PC-3 (cell line): ENCODE data around the gene UBR4. TPM values are rescaled to one million over a fixed set of nuclear protein-coding genes. Genes with fewer than 3 reads are reported as not detected.

Experiments
- ATAC-seq: fragments of 200-7000 bp; cut with Tn5 transposase; 2 replicates; pipeline ENCODE4 v1.9.1; 2020; ENCODE audit warnings: mild to moderate bottlenecking, moderate library complexity
- BruUV-seq: library from RNA; stranded (reverse); fragments of 400-500 nt; replicated peaks from 2 replicates; lab custom pipeline; 2021; lab: Mats Ljungman, UMichigan
- CTCF ChIA-PET: fragments of 300-600 bp; sonication (Branson Sonifier 250); formaldehyde crosslinking; loops from one replicate; lab custom pipeline; 2022; ENCODE audit warnings: antibody characterized with exemption; lab: Charles Lee
- POLR2A ChIA-PET: fragments of 300-600 bp; sonication (Branson Sonifier 250); formaldehyde crosslinking; loops from one replicate; lab custom pipeline; 2022; ENCODE audit warnings: antibody characterized with exemption; ENCODE audit not compliant: unreplicated experiment; lab: Charles Lee
- DNase-seq: peaks from one replicate; pipeline ENCODE4 v3.0.0-alpha.2; 2015
- H2AFZ ChIP-seq: fragments of 300-600 bp; sonication (generic); 2 replicates; pipeline ENCODE4 v1.6.0; 2016; ENCODE audit warnings: antibody characterized with exemption, low read length
- H3F3A ChIP-seq: fragments of 300-600 bp; sonication (generic); one replicate; pipeline ENCODE4 v1.6.0; 2017; ENCODE audit warnings: antibody characterized with exemption, low read length, control low read depth, mild to moderate bottlenecking; ENCODE audit not compliant: unreplicated experiment
- H3K27ac ChIP-seq: fragments of 300-600 bp; sonication (generic); 2 replicates; pipeline ENCODE4 v1.5.1; 2016; ENCODE audit warnings: mild to moderate bottlenecking, low read length
- H3K27me3 ChIP-seq: fragments of 300-600 bp; sonication (generic); 2 replicates; pipeline ENCODE4 v1.6.1; 2016; ENCODE audit warnings: low read length, mixed read lengths
- H3K36me3 ChIP-seq: fragments of 300-600 bp; sonication (generic); 2 replicates; pipeline ENCODE4 v1.6.1; 2016; ENCODE audit warnings: low read depth, mixed run types, low read length, mixed read lengths
- H3K4me1 ChIP-seq: fragments of 300-600 bp; sonication (generic); 2 replicates; pipeline ENCODE4 v1.5.1; 2016; ENCODE audit warnings: low read length; ENCODE audit not compliant: insufficient read depth
- H3K4me2 ChIP-seq: fragments of 300-600 bp; sonication (generic); 2 replicates; pipeline ENCODE4 v1.6.0; 2016; ENCODE audit warnings: low read length
- H3K4me3 ChIP-seq: fragments of 300-600 bp; sonication (generic); 2 replicates; pipeline ENCODE4 v1.5.1; 2016; ENCODE audit warnings: mild to moderate bottlenecking, low read length, mixed read lengths
- H3K79me2 ChIP-seq: fragments of 300-600 bp; sonication (generic); 2 replicates; pipeline ENCODE4 v1.6.1; 2017; ENCODE audit warnings: low read length, mixed read lengths
- H3K9ac ChIP-seq: fragments of 300-600 bp; sonication (generic); 2 replicates; pipeline ENCODE4 v1.6.0; 2016; ENCODE audit warnings: mild to moderate bottlenecking, low read length
- H3K9me2 ChIP-seq: fragments of 300-600 bp; sonication (generic); replicated peaks from 2 replicates; pipeline ENCODE4 v1.6.1; 2016; ENCODE audit warnings: mixed run types, low read length, mixed read lengths
- H3K9me3 ChIP-seq: fragments of 300-600 bp; sonication (generic); 2 replicates; pipeline ENCODE4 v1.6.1; 2016; ENCODE audit warnings: low read length, mixed read lengths
- H4K20me1 ChIP-seq: fragments of 300-600 bp; sonication (generic); 2 replicates; pipeline ENCODE4 v1.6.1; 2016; ENCODE audit warnings: low read length, mixed read lengths
- CTCF ChIP-seq: fragments of 300-600 bp; sonication (generic); conservative IDR thresholded peaks from 2 replicates; pipeline ENCODE4 v1.5.1; 2017; ENCODE audit warnings: antibody characterized with exemption, low read depth, mild to moderate bottlenecking, low read length
- EZH2 ChIP-seq: fragments of 300-600 bp; sonication (generic); IDR thresholded peaks from one replicate; pipeline ENCODE4 v1.6.1; 2017; ENCODE audit warnings: antibody characterized with exemption, mild to moderate bottlenecking, low read length; ENCODE audit not compliant: unreplicated experiment
- EZH2phosphoT487 ChIP-seq: fragments of 300-600 bp; sonication (generic); IDR thresholded peaks from 2 replicates; pipeline ENCODE4 v1.6.1; 2018; ENCODE audit warnings: mild to moderate bottlenecking, antibody characterized with exemption, low read length, borderline replicate concordance
- intact Hi-C: fragments of 100-400 bp; cut with micrococcal nuclease; formaldehyde crosslinking; loops from 2 replicates; pipeline ENCODE4 v1.9.0; 2023
- total RNA-seq: library from RNA; depleted of rRNA; stranded (reverse); fragments of >200 nt; gene quantifications from 2 replicates; pipeline ENCODE4 v1.2.3, GENCODE V29; 2014

The UBR4 gene
- total RNA-seq, 1 experiment from 2014 or later: 141 TPM

- CTCF ChIA-PET: no interaction called here
- Histone ChIP-seq H3K27ac (no peak overlapping the region), H3F3A (no peaks in the 10 kb centered on the region), H3K27me3 (no peaks in the 10 kb centered on the region), H3K79me2 (peaks cover 95% of the 10 kb centered on the region), H3K9me3 (no peaks in the 10 kb centered on the region), H3K4me1 (peaks cover 39% of the 10 kb centered on the region), H3K9ac (no peak overlapping the region), H3K36me3 (peaks cover 7% of the 10 kb centered on the region), H3K4me2 (no peak overlapping the region), H3K4me3 (no peak overlapping the region), H4K20me1 (peaks cover 48% of the 10 kb centered on the region), H3K9me2 (no peaks in the 10 kb centered on the region), H2AFZ (no peak overlapping the region)
- no TSS peak for BruUV-seq
- no peak for ATAC-seq
- no peak for TF ChIP-seq EZH2phosphoT487
- TF ChIP-seq EZH2: no peak
- TF ChIP-seq CTCF: no peak
- intact Hi-C loops: no loop called here
- no peak for DNase-seq
- POLR2A ChIA-PET: interaction anchor here (0.6 kb wide), 1 partner anchor 1383 kb away, joined by 20 read pairs; no protein-coding TSS in a partner anchor
Measured at GRCh38 chr1:19205403-19205802, 4.7 kb downstream of the UBR4 start.

DNA sequence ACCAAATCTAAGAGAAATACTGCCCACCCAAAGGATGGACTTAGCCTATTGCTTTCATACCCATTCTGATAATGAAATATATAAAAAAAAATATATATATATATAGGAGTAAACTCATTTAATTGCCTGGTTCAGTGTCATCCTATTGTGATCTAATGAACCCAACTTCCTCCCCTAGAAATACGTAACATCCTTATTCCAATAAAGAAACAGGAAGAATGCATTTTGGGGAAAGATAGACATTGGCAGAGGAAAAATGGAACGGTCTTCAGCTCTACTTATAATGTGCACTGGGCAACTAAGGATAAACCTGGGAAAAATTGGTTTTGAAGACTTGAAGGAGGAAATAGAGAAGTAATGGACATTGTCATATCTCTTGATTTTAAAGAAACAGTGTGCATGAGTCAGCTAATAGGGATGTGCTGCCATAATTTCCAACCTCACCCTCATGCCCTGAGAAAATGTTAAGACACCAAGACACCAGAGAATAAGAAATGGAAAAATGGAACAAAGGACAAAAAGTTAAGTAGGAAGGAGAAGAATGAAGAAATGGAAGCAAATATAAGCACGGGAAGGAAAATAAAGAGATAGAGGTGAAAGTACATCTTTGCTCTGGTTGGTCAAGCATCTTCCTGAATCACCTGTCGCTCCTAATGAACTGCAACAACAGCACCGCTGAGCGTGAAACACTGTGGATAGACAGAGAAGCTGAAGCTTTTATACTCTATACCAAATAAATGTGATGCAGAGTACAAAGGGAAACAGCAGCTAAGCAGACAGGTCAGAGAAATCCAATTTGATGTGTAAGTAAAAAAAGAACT is 5.4 kb downstream of the UBR4 start:
- Histone ChIP-seq H3F3A (no peaks in the 10 kb centered on the region), H3K9me3 (no peaks in the 10 kb centered on the region), H2AFZ (no peak overlapping the region), H3K4me2 (no peak overlapping the region), H4K20me1 (peaks cover 48% of the 10 kb centered on the region), H3K36me3 (peaks cover 10% of the 10 kb centered on the region), H3K79me2 (peaks cover 96% of the 10 kb centered on the region), H3K4me1 (peaks cover 39% of the 10 kb centered on the region), H3K27me3 (no peaks in the 10 kb centered on the region), H3K9ac (no peak overlapping the region), H3K4me3 (no peak overlapping the region), H3K27ac (no peak overlapping the region), H3K9me2 (no peaks in the 10 kb centered on the region)
- intact Hi-C loops: no loop called here
- BruUV-seq: no TSS peak
- peak; percentile 8 for DNase-seq
- ChIA-PET POLR2A (no interaction called here), CTCF (no interaction called here)
- no peak for TF ChIP-seq EZH2
- TF ChIP-seq CTCF: no peak
- TF ChIP-seq EZH2phosphoT487: no peak
- ATAC-seq: no peak

- peak overlapping the region; percentile 50 for H3K4me2 ChIP-seq
- peak overlapping the region; percentile 80 for H3K27ac ChIP-seq
- no peaks in the 10 kb centered on the region for H3F3A ChIP-seq
- H3K4me3 ChIP-seq: peak overlapping the region; percentile 17; the same call in 1 of the 2 replicates
- H3K4me1 ChIP-seq: peaks cover 33% of the 10 kb centered on the region
- DNase-seq (peak; percentile 90), ATAC-seq (peak; percentile 97)
- ChIA-PET POLR2A (no interaction called here), CTCF (no interaction called here)
- intact Hi-C loops: loop anchor here (2.0 kb wide), 1 partner anchor 41 kb away; no protein-coding TSS in a partner anchor
- BruUV-seq: no TSS peak
- H2AFZ ChIP-seq: no peak overlapping the region
- peaks cover 89% of the 10 kb centered on the region for H3K79me2 ChIP-seq
- H3K36me3 ChIP-seq: peaks cover 22% of the 10 kb centered on the region
- no peaks in the 10 kb centered on the region for H3K9me3 ChIP-seq
- H3K9me2 ChIP-seq: no peaks in the 10 kb centered on the region
- H4K20me1 ChIP-seq: peaks cover 36% of the 10 kb centered on the region
- H3K9ac ChIP-seq: peak overlapping the region; percentile 30; the same call in 1 of the 2 replicates
- no peak for TF ChIP-seq EZH2phosphoT487
- no peak for TF ChIP-seq EZH2
- no peak for TF ChIP-seq CTCF
- H3K27me3 ChIP-seq: no peaks in the 10 kb centered on the region
Measured at GRCh38 chr1:19203440-19203839, 6.6 kb downstream of the UBR4 start.
